B cell (primary cell): ENCODE measurements around the gene HS2ST1. TPM values are rescaled to one million over a fixed set of nuclear protein-coding genes. Genes with fewer than 3 reads are reported as not detected.

Source experiments
- ATAC-seq: fragments of 200-7000 bp; cut with Tn5 transposase; one replicate; pipeline ENCODE4 v1.10.0; 2021; ENCODE audit warnings: low read depth, mild to moderate bottlenecking, moderate number of reproducible peaks, moderate library complexity
- CTCF ChIA-PET: fragments of 350-600 bp; sonication (Branson Sonifier 250); formaldehyde crosslinking; loops from one replicate; lab custom pipeline; 2021; ENCODE audit warnings: antibody characterized with exemption, inconsistent platforms; lab: Charles Lee
- POLR2A ChIA-PET: fragments of 350-600 bp; sonication (Branson Sonifier 250); formaldehyde crosslinking; loops from one replicate; lab custom pipeline; 2021; ENCODE audit warnings: antibody characterized with exemption; lab: Charles Lee
- DNase-seq: peaks from one replicate; pipeline ENCODE4 v3.0.0; 2013
- H2AFZ ChIP-seq: 2 replicates; pipeline ENCODE4 v1.6.1; 2012; ENCODE audit warnings: mild to moderate bottlenecking, low read depth, low read length; ENCODE audit not compliant: insufficient read depth, poor library complexity, severe bottlenecking
- H3K27ac ChIP-seq, 2 donors: 1 replicate in 1 of 2; 2 replicates in 1 of 2; pipeline ENCODE4 v1.5.1; 2012 to 2013; ENCODE audit warnings: low read length in 2 of 2, mild to moderate bottlenecking in 2 of 2, moderate library complexity in 1 of 2
- H3K27me3 ChIP-seq, 4 experiments: fragments of 200-600 bp in 1 of 4; sonication (generic) in 1 of 4; replicated peaks in 1 of 4; 1 replicate in 2 of 4; 2 replicates in 2 of 4; pipeline versions ENCODE4 v1.6.1 to v1.7.0; 2013 to 2016; ENCODE audit warnings: low read length in 3 of 4, mild to moderate bottlenecking in 2 of 4, mixed read lengths in 1 of 4, moderate library complexity in 1 of 4; ENCODE audit not compliant: insufficient read depth in 4 of 4, control insufficient read depth in 3 of 4; ENCODE audit errors: control extremely low read depth in 1 of 4
- H3K36me3 ChIP-seq, 2 experiments: replicated peaks in 1 of 2; 1 replicate in 1 of 2; 2 replicates in 1 of 2; pipeline versions ENCODE4 v1.6.1 to v1.7.1; 2013; ENCODE audit warnings: low read length in 1 of 2; ENCODE audit not compliant: insufficient read depth in 2 of 2, control insufficient read depth in 1 of 2; ENCODE audit errors: control extremely low read depth in 1 of 2, extremely low read depth in 1 of 2
- H3K4me1 ChIP-seq, 2 donors: fragments of 200-600 bp in 1 of 2; sonication (generic) in 1 of 2; 1 replicate in 1 of 2; 2 replicates in 1 of 2; pipeline versions ENCODE4 v1.5.1 to v1.6.1; 2013 to 2017; ENCODE audit warnings: low read length in 2 of 2; ENCODE audit not compliant: control insufficient read depth in 2 of 2, insufficient read depth in 2 of 2
- H3K4me2 ChIP-seq: replicated peaks from 2 replicates; pipeline ENCODE3; 2012; ENCODE audit warnings: mild to moderate bottlenecking, low read depth, low read length; ENCODE audit not compliant: poor library complexity, severe bottlenecking
- H3K4me3 ChIP-seq, 5 experiments: fragments of 200-600 bp in 1 of 5; sonication (generic) in 1 of 5; 1 replicate in 3 of 5; 2 replicates in 2 of 5; pipeline versions ENCODE4 v1.5.1 to v1.7.0; 2011 to 2016; ENCODE audit warnings: low read length in 4 of 5, mild to moderate bottlenecking in 4 of 5, low read depth in 2 of 5, control low read depth in 1 of 5, moderate library complexity in 1 of 5; ENCODE audit not compliant: insufficient read depth in 1 of 5; ENCODE audit errors: control extremely low read depth in 1 of 5, extremely low read depth in 1 of 5
- H3K79me2 ChIP-seq: fragments of 200-600 bp; sonication (generic); one replicate; pipeline ENCODE4 v1.6.0; 2016; ENCODE audit warnings: low read length; ENCODE audit not compliant: control insufficient read depth, insufficient read depth
- H3K9ac ChIP-seq: fragments of 200-600 bp; sonication (generic); 2 replicates; pipeline ENCODE4 v1.6.1; 2017; ENCODE audit warnings: mild to moderate bottlenecking, low read length, moderate library complexity
- H3K9me3 ChIP-seq, 3 donors: one replicate each; pipeline versions ENCODE4 v1.6.1 to v1.7.1; 2013; ENCODE audit warnings: low read length in 2 of 3; ENCODE audit not compliant: control insufficient read depth in 2 of 3, insufficient read depth in 1 of 3; ENCODE audit errors: control extremely low read depth in 1 of 3
- H4K20me1 ChIP-seq: 2 replicates; pipeline ENCODE4 v1.6.0; 2012; ENCODE audit warnings: mild to moderate bottlenecking, low read length; ENCODE audit not compliant: insufficient read depth, control insufficient read depth, poor library complexity, severe bottlenecking
- H3K27ac Mint-ChIP-seq: one replicate; pipeline ENCODE4 v1.8.0; 2021; ENCODE audit warnings: mixed read lengths
- H3K27me3 Mint-ChIP-seq: one replicate; pipeline ENCODE4 v1.8.0; 2021; ENCODE audit warnings: mixed read lengths
- H3K4me1 Mint-ChIP-seq: one replicate; pipeline ENCODE4 v1.8.0; 2021; ENCODE audit warnings: mixed read lengths
- H3K4me3 Mint-ChIP-seq: one replicate; pipeline ENCODE4 v1.8.0; 2021; ENCODE audit warnings: mixed read lengths
- H3K9me3 Mint-ChIP-seq: one replicate; pipeline ENCODE4 v1.8.0; 2022; ENCODE audit warnings: mixed read lengths; ENCODE audit not compliant: insufficient read depth
- EZH2 ChIP-seq: IDR thresholded peaks from 2 replicates; pipeline ENCODE4 v1.6.1; 2012; ENCODE audit warnings: borderline replicate concordance, low read depth, mild to moderate bottlenecking, moderate library complexity, low read length; ENCODE audit not compliant: insufficient read depth, poor library complexity, severe bottlenecking
- WGBS: methylation state at CpG from one replicate; pipeline ENCODE4 v1.1.5; 2013; ENCODE audit warnings: missing lambda C conversion rate; ENCODE audit not compliant: insufficient coverage; 5-methylcytosine and 5-hydroxymethylcytosine counted together
- intact Hi-C: fragments of 100-400 bp; cut with micrococcal nuclease; formaldehyde crosslinking; loops from one replicate; pipeline ENCODE4 v1.10.0; 2022
- polyA plus RNA-seq: library from polyadenylated mRNA; depleted of rRNA; stranded (reverse); fragments of >200 nt; gene quantifications from 2 replicates; pipeline ENCODE4 v1.2.3, GENCODE V29; 2012
- total RNA-seq, 2 donors: library from RNA; stranded (reverse); fragments of 120-200 nt in 1 of 2; gene quantifications; 1 replicate in 1 of 2; 2 replicates in 1 of 2; pipeline versions ENCODE4 v1.2.3 to v1.2.4, GENCODE V29; 2013 to 2022
- TF ChIP-seq, protein P1 (sequence below): fragments of 200-600 bp; IDR thresholded peaks from one replicate; pipeline ENCODE4 v1.8.0; 2022; ENCODE audit warnings: antibody characterized with exemption, mild to moderate bottlenecking

The HS2ST1 gene
- total and polyA plus RNA-seq, 2 donors (not counting 1 experiment from before 2014, with no cell fraction given) = 3.0 to 16.9 TPM

DNA sequence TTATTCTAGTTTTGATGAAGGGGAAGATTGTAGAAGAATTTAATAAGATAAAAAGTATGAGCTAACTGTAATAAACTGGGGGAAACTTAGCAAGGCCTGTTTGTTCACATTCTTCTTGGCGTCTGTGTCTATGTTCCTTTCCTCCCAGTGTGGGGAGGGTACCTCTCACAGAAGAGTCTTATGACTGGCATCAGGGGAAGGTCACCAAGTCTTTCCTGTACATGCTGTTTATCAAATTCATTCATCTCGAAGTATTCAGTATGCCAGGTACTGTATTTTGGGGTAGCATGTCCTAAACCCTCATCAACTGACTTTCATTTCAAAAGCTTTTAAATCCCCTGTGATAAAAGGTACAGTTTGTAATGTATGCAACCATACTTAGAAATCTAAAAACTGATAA, 78.4 kb downstream of the HS2ST1 start:
- DNase-seq (no peak), ATAC-seq (no peak)
- 86% methylated on average over 1 of the region's 2 CpGs for WGBS
- Mint-ChIP-seq H3K4me3 (no peak overlapping the region), H3K27me3 (no peaks in the 10 kb centered on the region), H3K9me3 (no peaks in the 10 kb centered on the region), H3K27ac (no peak overlapping the region), H3K4me1 (peaks cover 7% of the 10 kb centered on the region)
- ChIA-PET POLR2A (no interaction called here), CTCF (interaction anchor here (1.2 kb wide), 1 partner anchor 91 kb away, joined by 3 read pairs; no protein-coding TSS in a partner anchor)
- H2AFZ ChIP-seq = no peak overlapping the region
- no peaks in the 10 kb centered on the region for H3K4me1 ChIP-seq
- no peaks in the 10 kb centered on the region for H3K27me3 ChIP-seq
- intact Hi-C loops = loop anchor here (2.0 kb wide), 1 partner anchor 14 kb away; no protein-coding TSS in a partner anchor
- H3K27ac ChIP-seq = no peak overlapping the region
- TF ChIP-seq, protein P1, sequence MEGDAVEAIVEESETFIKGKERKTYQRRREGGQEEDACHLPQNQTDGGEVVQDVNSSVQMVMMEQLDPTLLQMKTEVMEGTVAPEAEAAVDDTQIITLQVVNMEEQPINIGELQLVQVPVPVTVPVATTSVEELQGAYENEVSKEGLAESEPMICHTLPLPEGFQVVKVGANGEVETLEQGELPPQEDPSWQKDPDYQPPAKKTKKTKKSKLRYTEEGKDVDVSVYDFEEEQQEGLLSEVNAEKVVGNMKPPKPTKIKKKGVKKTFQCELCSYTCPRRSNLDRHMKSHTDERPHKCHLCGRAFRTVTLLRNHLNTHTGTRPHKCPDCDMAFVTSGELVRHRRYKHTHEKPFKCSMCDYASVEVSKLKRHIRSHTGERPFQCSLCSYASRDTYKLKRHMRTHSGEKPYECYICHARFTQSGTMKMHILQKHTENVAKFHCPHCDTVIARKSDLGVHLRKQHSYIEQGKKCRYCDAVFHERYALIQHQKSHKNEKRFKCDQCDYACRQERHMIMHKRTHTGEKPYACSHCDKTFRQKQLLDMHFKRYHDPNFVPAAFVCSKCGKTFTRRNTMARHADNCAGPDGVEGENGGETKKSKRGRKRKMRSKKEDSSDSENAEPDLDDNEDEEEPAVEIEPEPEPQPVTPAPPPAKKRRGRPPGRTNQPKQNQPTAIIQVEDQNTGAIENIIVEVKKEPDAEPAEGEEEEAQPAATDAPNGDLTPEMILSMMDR = no peak
- TF ChIP-seq EZH2 = no peak
- no peak overlapping the region for H3K9ac ChIP-seq
- H3K4me2 ChIP-seq = no peak overlapping the region
- no peaks in the 10 kb centered on the region for H4K20me1 ChIP-seq
- no peak overlapping the region for H3K4me3 ChIP-seq
- H3K9me3 ChIP-seq = no peaks in the 10 kb centered on the region
- H3K79me2 ChIP-seq = peaks cover 9% of the 10 kb centered on the region
- peaks cover 0 to 2% of the 10 kb centered on the region in 2 experiments for H3K36me3 ChIP-seq

DNA sequence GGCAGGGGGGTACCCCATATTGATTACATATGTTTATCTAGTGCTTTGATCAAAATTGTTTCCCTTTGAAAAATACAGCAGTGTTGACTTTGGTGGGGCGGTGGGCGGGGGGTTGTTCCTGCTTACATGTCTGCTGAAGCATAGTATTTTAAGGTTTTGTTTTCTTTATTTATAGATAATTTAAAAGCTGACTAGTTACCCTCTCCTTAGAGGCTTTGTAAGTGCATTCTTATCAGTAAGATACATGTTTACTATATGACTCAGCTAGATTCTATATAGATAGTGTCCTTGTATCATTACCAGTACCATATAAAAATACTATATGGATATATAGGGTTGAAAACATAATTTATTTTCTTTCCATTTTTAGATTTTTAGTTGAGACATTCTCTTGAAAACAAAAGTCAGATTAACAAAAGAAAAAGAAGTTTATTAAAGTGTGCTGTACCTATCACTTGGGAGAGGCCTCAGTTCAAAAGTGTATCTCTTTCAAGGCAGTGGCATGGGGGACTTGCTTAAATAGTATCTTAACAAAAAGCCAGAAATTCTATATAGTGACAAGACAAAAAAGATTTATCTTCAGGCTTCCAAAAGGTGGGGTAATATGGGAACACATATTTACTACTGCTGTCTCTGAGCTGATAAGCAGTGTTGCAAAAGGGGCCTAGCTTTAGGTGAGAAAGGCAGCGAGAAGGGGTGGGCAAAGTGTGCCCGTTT, 79.0 kb downstream of the HS2ST1 start:
- intact Hi-C loops = loop anchor here (2.0 kb wide), 1 partner anchor 15 kb away; no protein-coding TSS in a partner anchor
- no peak overlapping the region for H3K27ac ChIP-seq
- no peak overlapping the region for H3K4me3 Mint-ChIP-seq
- H3K36me3 ChIP-seq = peaks cover 0 to 2% of the 10 kb centered on the region in 2 experiments
- no peak overlapping the region for H3K4me2 ChIP-seq
- DNase-seq = no peak
- no CpG with 5 or more reads among the region's 4 CpGs for WGBS
- H3K27me3 Mint-ChIP-seq = no peaks in the 10 kb centered on the region
- ATAC-seq = no peak
- no peaks in the 10 kb centered on the region for H3K4me1 ChIP-seq
- H4K20me1 ChIP-seq = no peaks in the 10 kb centered on the region
- ChIA-PET CTCF (interaction anchor here (1.2 kb wide), 1 partner anchor 91 kb away, joined by 3 read pairs; no protein-coding TSS in a partner anchor), POLR2A (no interaction called here)
- no peaks in the 10 kb centered on the region for H3K27me3 ChIP-seq
- H3K4me1 Mint-ChIP-seq = peaks cover 7% of the 10 kb centered on the region
- H3K9ac ChIP-seq = no peak overlapping the region
- TF ChIP-seq EZH2 = no peak
- TF ChIP-seq, protein P1 = no peak
- no peaks in the 10 kb centered on the region for H3K9me3 ChIP-seq
- peaks cover 9% of the 10 kb centered on the region for H3K79me2 ChIP-seq
- no peak overlapping the region for H2AFZ ChIP-seq
- H3K9me3 Mint-ChIP-seq = no peaks in the 10 kb centered on the region
- H3K27ac Mint-ChIP-seq = no peak overlapping the region
- no peak overlapping the region for H3K4me3 ChIP-seq
